GM21529 (cell line): ENCODE results near the gene PRDM10.

ENCODE experiments used
- ATAC-seq: cut with Tn5 transposase; IDR thresholded peaks from one replicate; pipeline ENCODE4 v1.9.1; 2021; ENCODE audit not compliant: unreplicated experiment

PRDM10 gene

DNA sequence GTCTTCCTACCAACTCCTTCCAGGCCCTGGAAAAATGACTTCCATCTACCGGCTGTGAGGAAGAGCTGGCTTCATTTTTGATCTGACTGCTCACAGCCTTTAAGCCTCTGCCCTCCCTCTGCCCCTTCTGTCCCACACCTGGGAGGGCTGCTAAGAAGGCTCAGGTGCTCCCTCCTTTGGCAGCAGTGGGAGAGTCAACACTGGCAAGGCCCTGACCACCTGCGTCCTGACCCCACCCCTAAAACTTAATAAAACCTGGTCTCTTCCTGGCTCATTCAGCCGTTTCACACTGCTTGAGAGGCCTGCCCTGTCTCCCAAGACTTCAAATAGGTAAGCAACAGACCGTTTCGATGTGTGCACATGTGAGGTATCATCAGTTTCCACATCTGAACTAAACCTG lies 55.2 kb downstream of the PRDM10 start:
- ATAC-seq: no peak

DNA sequence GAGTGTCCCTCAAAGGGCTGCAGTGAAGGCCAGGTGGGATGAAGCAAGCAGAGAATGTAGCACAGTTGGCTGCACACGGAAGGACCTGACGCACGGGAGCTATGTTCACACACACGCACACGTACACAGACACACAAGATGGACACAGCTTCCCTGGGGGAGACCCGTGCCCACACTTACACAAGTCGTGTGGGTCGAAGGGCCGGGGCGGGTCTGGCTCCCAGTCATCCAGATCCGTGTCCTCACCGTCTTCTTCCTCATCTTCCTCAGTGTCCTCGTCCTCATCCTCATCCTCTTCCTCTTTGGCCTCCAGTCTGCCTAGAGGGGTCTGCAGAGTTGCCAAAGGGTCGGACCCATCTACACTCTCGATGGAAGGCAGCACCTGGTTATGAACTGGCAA lies 55.7 kb downstream of the PRDM10 start:
- no peak for ATAC-seq

DNA sequence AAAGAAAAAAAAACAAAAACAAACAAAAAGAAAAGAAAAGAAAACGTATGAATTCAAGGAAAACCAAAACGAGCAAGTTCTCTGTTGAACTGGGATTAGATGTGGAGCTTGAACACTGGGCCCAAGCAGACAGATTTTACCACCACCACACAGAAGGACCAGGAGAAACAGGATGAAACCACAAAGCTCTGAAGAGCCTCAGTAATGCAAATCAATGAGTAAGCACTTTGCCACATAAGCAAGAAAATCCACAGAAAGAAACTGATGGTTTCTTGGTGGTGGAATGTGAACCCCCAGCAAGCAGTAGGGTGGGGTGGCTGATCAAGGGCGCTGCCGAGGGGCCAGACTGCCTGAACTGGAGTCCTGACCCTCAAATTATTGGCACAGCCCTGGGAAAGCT lies 56.4 kb downstream of the PRDM10 start:
- ATAC-seq: no peak

DNA sequence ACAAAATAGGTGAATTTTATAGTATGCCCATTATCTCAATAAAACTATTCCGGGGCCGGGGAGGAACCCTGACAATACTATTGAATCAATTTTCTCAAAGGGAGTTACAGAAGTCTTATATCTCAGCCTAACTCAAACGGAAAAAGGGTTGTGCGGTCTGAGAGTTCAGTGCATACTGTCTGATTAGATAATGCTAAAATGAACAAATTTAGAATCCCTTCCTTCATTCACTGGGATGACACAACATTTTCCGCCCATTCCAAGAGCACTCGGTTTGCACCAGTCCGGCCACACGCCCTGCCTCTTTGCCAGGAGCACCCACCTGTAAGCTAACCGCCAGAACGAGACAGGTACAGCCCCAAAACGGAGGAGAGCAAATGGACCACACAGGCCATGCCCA lies 57.3 kb downstream of the PRDM10 start:
- no peak for ATAC-seq

DNA sequence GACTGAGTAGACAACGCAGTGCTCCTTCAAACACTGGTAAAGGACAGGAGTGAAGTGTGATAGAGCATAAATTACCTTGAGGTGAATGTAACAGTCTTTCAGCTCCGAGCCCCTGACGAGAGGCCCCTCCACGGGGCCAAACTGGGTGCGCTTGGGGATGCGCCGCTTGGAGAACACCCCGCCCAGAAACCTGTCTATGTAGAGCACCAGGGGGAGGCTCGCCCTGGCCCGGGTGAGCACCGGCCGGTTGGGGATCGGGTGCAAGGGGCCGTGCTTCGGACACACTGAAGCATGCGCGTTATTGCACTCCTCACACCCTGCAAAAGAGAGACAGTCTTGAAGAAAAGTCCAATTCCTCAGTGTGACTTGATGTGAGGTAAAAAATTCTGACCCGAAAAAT lies 57.9 kb downstream of the PRDM10 start:
- ATAC-seq: no peak

DNA sequence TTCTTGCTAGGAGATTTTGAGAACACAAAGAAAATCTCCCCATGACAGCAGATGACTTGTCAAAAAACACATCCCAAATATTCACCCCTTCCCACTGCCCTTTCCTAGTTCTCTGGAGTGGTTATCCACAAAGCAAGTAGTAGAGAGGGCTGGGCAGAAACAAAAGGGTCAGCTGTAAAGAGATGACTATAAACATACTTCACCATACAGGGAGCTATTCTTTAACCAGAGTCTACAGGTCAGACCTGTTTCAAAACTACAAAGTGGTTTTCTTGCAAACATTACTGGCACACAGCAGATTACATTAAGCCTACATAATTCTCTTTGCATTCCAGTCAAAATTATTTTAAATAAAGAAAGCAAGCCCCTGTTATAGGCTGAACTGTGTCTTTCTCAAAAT lies 59.6 kb downstream of the PRDM10 start:
- ATAC-seq: no peak

DNA sequence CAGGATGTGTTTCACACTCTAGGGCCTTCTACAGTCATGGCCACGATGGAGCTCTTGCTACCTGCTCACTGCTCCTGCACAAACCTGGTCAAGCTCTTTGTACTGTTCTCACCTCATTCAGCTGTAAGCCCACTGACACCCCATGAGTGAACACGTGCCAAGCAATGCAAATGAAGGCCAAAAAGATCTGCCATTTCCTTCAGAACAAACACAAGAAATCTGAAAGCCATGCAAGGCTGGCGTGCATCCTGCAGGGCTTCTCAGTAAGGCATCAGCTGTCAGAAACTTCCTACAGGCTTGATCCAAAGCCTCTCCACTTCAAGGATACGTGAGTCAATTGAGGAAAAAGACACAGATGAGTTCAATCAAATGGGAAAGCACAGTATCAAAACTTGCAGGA lies 63.1 kb downstream of the PRDM10 start:
- ATAC-seq: no peak

DNA sequence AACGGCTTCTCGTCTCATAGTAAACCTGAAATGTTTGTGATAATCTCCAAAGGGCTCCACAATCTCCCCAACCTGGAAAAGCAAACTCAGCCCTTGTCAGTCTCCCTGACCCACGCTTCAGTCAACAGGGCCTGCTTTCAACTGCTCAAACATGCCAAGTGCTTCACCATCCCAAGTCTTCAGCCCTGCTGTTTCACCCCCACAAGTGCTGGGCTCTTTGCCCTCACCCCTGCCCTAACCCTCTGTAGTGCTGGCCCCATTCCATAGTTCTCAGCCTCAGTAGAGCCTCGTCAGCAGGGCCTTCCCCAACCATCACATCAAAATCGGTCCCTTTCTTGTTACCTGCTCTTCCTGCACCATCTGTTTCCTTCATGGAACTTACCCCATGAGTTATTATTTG lies 63.9 kb downstream of the PRDM10 start:
- ATAC-seq: no peak

DNA sequence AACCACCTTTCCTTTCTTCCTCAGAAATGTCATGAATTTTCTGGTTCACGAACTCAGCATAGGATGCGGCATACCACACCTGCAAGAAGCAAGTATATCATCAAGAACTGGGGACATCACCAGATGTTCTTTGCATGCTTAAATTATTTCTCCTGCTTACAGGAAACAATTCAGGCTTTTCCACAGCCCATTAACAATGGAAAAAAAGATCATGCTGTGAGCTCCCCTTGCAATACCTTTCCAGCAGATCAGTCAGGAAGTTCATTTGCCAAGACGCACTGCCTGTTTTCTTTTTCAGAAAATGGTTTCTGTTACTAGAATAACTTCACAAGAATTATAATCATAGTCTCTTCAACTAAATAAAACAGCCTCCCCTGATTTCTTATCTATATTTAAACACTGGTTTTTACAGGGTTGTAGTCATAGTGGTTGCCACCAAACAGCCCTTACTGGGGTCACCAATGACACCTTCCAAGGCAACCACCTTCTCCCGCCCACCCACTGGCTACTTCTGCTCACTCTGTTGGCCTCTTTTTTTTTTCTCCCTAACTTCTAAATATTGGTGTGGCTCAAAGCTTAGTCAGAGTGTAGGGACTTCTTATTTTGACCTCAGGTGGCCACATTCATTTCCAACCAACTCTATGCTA lies 64.9 kb downstream of the PRDM10 start:
- no peak for ATAC-seq

DNA sequence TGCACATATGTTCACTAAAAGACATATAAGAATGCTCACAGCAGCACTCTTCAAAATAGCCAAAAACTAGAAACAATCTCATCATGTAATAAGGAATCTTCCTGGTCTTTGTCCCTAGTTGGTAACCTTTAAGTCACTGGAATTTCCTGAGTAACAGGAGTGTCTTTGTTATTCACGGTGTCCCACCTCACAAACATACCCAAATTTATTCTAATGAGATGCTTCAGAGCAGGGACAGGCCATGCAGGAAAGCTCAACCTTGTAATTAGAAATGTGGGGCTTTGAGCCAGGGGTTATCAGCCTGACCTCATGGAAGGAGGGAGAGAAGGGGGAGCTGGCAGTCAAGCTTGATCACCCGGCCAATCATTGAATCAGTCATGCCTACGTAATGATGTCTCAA lies 66.9 kb downstream of the PRDM10 start:
- ATAC-seq: no peak

DNA sequence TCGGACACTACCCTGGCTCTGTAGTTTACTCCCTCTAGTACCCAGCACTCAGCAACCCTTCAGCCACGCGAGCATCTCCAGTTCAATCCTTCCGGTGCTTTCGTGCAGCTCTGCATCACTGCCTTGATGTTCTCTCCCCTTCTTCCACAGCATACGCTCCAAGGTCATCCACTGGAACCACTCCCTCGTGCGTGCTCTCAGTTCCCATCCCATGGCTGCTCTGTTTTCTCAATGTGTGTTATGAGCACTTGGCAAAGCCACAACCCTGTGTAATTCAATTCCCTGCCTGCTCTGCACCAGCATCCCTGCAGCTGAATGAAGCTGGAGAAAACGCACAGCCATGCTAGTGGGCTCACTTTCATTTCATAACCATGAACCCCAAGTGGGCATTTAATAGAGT lies 68.7 kb downstream of the PRDM10 start:
- no peak for ATAC-seq

DNA sequence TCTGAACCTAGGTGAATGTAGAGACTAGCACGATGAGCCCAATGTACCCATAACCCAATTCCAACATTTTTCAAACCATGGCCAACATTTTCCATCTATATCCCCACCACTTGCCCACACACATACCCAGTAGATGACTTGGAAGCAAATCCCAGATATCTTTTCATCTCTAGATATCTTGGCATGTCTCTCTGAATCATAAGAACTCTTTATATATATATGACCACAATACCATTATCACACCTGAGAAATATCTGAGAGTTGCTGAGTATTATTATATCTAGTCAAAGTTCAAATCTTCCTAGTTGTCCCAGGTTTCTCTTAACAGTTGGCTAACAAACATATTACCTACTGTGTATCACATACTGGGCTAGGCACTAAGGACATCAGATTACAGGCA lies 69.4 kb downstream of the PRDM10 start:
- no peak for ATAC-seq

DNA sequence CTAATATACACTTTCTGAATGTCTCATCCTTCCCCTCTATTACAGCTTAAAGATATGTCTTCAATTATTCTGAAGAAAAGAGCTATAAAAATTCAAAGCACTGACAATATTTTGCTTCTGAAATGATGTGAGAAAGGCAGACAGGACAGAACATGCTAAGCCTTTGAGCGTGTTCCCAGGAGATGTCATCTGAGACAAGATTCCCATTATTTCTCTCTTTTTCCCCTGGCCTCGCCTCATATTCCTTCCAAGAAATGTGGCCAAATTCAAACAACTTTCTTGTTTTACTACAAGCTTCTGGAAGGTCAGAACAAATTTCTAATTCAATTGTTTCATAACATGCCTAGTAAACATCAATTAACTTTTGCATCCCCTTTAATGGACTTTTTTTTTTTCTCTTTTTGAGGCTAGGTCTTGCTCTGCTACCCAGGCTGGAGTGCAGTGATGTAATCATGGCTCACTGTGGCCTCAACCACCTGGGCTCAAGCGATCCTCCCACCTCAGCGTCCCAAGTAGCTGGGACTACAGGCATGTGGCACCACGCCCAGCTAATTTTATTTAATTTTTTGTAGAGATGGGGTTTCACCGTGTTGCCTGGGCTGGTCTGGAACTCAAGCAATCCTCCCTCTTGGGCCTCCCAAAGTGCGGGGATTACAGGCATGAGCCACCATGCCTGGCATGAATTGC lies 70.1 kb downstream of the PRDM10 start:
- ATAC-seq: no peak

DNA sequence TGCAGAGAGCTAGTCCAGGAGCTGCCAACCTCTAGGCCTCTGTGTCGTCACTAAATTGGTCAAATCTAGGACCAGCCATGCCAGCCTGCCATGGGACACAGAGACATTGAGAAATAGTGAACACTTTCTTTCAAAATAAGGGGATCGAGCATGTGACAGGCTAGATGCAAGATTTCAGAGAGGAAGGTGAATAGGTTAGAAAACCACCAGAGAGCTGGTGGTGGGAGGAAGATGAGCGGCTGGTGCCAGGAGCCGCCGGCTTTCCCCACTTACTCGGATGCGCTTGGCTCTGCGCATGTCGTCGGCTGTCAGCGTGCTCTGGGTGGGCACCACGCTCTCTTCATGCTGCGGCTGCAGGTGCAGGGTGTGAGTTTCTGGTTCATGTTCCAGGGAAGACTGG lies 71.9 kb downstream of the PRDM10 start:
- no peak for ATAC-seq

DNA sequence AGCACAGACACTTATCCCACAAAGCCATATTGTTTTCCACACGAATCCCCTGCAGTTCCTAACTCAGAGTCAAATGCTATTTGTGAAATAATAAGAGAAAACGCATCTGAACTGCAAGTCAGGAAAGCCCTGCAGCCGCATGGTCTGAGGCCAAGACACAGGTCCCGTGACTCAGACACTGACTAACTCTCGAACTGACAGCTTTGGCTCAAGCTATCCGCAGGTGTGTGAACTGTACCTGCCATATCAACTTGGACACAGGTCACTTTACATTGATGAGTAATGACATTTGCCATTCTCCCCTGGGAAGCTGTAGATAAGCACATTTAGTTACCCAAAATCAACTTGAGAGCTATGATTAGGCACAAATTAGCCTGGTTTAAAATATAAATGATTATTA lies 72.3 kb downstream of the PRDM10 start:
- no peak for ATAC-seq

DNA sequence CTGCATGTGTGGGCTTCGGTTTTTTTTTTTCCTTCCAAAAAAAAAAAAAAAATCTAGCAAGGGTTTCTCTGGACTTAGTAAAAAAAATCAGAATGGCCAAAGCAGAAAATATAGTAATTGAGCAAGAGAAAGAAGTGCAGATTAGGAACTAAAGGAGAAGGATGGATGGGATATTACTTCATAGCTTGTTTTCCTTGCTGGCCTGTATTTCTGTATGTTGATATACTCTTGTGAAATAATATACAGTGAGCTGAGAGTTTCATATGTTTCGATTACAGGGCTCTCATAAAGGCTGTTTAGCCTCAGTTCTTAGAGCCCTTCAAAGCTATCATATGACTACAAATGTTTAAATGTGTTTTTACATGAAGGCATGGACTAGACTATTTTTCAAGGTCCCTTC lies 72.9 kb downstream of the PRDM10 start:
- ATAC-seq: no peak

DNA sequence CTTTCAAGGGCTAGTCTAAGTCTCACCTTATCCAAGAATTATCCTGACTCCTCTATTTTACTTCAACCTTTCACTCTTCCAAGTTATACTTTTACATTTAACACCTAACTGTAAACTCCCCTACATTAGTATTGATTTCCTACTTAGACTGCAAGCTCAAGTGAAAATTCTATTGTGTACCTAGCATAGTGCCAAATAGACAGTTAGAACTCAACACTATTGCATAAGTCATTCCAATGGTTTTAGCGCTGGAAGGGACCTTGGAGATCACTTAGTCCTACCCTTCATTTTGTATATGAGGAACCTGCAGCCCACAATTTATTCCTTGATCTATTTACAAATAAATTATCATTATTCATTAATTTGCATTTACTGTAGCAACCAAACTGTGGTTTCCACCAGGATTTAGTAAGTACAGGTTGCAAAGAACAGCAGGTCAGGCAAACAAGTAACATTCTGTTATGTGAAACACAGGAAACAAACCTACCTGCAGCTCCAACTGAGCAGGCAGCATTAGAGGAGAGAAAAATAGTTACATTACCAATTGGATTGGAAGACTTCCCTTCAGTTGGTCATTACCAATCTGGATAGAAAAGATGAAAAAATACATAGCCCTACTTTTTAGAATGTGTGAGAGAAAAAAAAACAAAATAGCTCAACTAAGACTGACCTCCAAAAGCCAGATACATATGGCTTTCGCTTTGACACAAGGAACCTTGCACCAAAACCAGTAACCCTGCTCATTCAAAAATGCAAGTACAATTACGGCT lies 73.5 kb downstream of the PRDM10 start:
- no peak for ATAC-seq

DNA sequence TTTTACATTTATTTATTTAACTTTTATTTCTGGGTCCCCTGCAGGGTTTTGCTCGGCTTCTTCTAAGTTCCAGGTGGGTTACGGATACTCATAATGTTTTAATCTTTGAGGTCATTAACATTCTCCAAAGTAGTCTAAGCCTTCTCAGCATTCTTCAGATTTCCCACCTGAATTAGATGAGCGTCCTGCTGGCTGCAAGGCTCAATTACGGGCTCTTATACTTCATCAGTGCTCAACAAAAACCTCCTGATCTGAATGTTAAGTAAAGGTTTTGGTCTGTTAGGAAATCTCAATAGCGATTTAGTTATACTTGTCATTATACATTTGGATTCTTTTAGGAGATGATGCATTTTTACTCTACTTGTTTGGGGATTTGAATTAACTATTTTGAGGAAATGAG lies 80.0 kb downstream of the PRDM10 start:
- ATAC-seq: no peak

DNA sequence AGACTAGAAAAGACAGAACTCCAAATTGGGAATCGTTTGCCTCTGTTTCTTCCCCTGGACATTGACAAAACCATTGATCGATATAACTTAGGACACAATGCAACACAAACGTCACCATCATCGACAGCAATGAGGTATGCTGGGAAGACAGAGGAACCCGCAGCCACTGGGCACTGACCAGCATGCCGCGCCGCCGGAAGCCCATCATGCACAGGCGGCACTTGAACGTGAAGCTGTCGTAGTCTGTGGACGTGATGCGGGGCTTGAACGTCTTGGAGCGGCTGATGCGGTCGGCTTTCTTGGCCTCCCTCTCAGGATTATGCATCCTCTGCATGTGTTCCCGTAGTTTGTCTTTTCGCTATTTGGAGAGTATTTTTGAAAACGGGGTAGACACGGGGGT lies 84.3 kb downstream of the PRDM10 start:
- ATAC-seq: no peak

DNA sequence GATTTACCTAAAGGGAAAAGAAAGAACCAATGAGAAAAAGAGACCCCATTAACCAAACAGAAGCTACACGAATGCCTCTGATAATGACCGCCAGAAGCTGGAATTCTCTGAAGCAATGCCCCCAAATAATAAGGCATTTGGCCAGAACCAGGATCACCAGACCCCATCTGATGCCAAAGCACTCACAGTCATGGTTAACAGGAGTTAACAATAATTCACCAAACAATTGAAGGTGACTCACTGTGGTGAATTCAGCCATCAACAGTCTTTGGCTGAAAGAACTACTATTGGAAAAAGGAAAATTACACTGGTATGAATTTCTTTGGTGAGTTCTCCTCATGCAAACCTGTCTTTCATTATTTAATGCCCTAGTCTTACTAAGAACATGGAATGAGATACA lies 85.4 kb downstream of the PRDM10 start:
- ATAC-seq: no peak

DNA sequence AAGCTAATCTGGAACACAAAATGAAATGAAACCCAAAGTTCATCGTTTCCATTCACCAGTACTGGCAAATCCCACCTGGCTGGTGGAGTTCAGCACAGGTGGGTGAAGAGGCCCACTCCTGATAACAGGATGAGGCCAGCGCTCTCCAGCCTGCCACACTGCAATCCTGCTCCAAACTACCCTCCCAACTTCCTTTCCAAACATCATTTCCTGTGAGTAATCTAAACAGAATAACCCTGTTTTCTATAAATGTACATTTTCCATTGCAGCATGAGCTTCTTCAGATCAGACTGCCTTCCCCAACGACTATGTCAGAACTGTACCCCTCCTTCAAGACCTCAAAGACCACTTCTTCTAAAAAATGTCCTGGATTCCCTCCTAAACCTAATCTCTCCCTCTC lies 91.3 kb downstream of the PRDM10 start:
- ATAC-seq: no peak

DNA sequence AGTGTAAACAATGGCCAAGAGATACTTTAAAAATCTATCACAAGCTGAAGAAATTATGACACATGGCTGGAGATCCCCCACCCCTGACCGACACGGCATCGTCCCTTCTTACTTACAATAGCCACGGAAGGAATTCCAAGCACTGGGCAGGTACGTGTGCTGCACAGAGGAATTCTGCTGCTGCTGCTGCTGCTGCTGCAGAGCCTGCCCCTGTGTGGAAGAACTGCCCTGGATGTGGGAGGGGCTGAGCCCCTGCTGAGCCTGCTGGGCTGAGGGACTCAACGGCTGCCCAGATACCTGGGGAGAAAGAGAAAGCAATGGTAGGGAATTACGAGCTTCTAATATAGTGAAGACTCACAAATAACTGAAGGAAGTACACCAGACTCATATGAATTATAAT lies 92.3 kb downstream of the PRDM10 start:
- ATAC-seq: no peak
